Measurements from ENCODE around the gene ITGB3. TPM values are rescaled to one million over a fixed set of nuclear protein-coding genes. Genes with fewer than 3 reads are reported as not detected.

ITGB3 gene
- total and polyA plus RNA-seq, 2 donors from 2014 or later, result 7.1 to 88.8 TPM

DNA sequence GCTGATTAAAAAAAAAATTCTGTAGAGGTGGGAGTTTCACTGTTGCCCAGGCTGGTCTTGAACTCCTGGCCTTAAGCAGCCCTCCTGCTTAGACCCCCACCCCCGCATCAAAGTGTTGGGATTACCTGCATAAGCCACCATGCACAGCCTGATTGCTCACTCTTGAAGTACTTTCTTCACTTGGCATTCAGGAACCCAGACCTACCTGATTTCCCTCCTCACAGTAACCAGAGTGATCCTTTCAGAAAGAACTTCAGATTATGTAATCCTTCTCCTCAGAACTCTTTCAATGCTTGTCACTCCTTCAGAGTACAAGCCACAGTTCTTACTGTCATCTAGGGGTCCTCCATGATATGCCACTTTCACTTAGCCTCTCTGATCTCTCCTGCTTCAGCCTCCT is 71.5 kb downstream of the ITGB3 start:
- no peak for FAIRE-seq
- no peaks in the 10 kb centered on the region for H3K27me3 ChIP-seq (ENCODE audit: control insufficient read depth, insufficient read depth, low read length)
- no peak for DNase-seq
- H3K9ac ChIP-seq (ENCODE audit: low read length in 3 of 3), result no peak overlapping the region
- no peaks in the 10 kb centered on the region for H3K36me3 ChIP-seq (ENCODE audit: control insufficient read depth in 2 of 3, insufficient read depth in 3 of 3, low read length in 3 of 3)
- intact Hi-C loops (cut with DNase I), result no loop called here
- TF ChIP-seq, protein P1, sequence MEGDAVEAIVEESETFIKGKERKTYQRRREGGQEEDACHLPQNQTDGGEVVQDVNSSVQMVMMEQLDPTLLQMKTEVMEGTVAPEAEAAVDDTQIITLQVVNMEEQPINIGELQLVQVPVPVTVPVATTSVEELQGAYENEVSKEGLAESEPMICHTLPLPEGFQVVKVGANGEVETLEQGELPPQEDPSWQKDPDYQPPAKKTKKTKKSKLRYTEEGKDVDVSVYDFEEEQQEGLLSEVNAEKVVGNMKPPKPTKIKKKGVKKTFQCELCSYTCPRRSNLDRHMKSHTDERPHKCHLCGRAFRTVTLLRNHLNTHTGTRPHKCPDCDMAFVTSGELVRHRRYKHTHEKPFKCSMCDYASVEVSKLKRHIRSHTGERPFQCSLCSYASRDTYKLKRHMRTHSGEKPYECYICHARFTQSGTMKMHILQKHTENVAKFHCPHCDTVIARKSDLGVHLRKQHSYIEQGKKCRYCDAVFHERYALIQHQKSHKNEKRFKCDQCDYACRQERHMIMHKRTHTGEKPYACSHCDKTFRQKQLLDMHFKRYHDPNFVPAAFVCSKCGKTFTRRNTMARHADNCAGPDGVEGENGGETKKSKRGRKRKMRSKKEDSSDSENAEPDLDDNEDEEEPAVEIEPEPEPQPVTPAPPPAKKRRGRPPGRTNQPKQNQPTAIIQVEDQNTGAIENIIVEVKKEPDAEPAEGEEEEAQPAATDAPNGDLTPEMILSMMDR (IDR thresholded peaks at IDR 0.05; ENCODE audit: borderline replicate concordance, extremely low read depth, insufficient read depth), result no peak
- H3K4me1 ChIP-seq (ENCODE audit: control insufficient read depth in 2 of 3, insufficient read depth in 2 of 3, low read depth in 1 of 3, low read length in 3 of 3), result no peaks in the 10 kb centered on the region
- no peak overlapping the region for H3K4me3 ChIP-seq (ENCODE audit: low read length in 3 of 3)
- no peaks in the 10 kb centered on the region for H3K9me3 ChIP-seq (ENCODE audit: control insufficient read depth in 2 of 3, insufficient read depth in 1 of 3, low read length in 3 of 3)
- no peak overlapping the region for H3K27ac ChIP-seq (ENCODE audit: low read depth in 2 of 2, low read length in 2 of 2)

DNA sequence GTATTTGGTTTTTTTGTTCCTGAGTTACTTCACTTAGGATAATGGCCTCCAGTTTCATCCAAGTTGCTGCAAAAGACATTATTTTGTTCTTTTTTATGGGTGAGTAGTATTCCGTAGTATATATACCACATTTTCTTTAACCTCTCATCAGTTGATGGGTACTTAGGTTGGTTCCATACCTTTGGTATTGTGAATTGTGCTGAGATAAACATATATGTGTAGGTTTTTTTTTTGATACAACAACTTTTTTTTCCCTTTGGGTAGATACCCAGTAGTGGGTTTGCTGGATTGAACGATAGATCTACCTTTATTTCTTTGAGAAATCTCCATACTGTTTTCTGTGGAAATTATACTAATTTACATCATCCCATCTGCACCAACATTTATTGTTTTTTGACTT is 76.9 kb downstream of the ITGB3 start:
- Histone ChIP-seq H3K4me3 (ENCODE audit: low read length in 3 of 3) (no peak overlapping the region), H3K27ac (ENCODE audit: low read depth in 2 of 2, low read length in 2 of 2) (no peak overlapping the region), H3K4me1 (ENCODE audit: control insufficient read depth in 2 of 3, insufficient read depth in 2 of 3, low read depth in 1 of 3, low read length in 3 of 3) (no peaks in the 10 kb centered on the region), H3K36me3 (ENCODE audit: control insufficient read depth in 2 of 3, insufficient read depth in 3 of 3, low read length in 3 of 3) (no peaks in the 10 kb centered on the region), H3K9ac (ENCODE audit: low read length in 3 of 3) (no peak overlapping the region), H3K27me3 (ENCODE audit: control insufficient read depth, insufficient read depth, low read length) (no peaks in the 10 kb centered on the region), H3K9me3 (ENCODE audit: control insufficient read depth in 2 of 3, insufficient read depth in 1 of 3, low read length in 3 of 3) (no peaks in the 10 kb centered on the region)
- TF ChIP-seq, protein P1 (IDR thresholded peaks at IDR 0.05; ENCODE audit: borderline replicate concordance, extremely low read depth, insufficient read depth), result no peak
- DNase-seq (no peak), FAIRE-seq (no peak)
- intact Hi-C loops (cut with DNase I), result no loop called here

DNA sequence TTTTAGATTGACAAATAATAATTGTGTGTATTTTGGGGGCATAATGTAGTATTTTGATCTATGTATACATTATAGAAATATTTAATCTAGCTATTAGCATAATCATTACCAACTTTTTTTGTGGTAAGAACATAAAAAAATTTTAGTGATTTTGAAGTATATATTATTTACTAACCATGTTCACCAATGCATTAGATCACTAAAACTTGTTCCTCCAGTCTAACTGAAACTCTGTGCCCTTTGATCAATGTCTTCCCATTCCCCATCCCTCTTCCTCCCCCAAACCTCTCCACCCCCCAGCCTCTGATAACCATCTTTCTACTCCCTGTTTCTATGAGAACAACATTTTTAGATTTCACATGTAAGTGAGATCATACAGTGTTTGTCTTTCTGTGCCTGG is 78.7 kb downstream of the ITGB3 start:
- no peak for FAIRE-seq
- H3K4me1 ChIP-seq (ENCODE audit: control insufficient read depth in 2 of 3, insufficient read depth in 2 of 3, low read depth in 1 of 3, low read length in 3 of 3), result no peaks in the 10 kb centered on the region

More for the DNA sequence above, 78.7 kb downstream of the ITGB3 start:
- intact Hi-C loops (cut with DNase I), result no loop called here
- Histone ChIP-seq H3K27ac (ENCODE audit: low read depth in 2 of 2, low read length in 2 of 2) (no peak overlapping the region), H3K27me3 (ENCODE audit: control insufficient read depth, insufficient read depth, low read length) (no peaks in the 10 kb centered on the region), H3K4me3 (ENCODE audit: low read length in 3 of 3) (no peak overlapping the region), H3K9me3 (ENCODE audit: control insufficient read depth in 2 of 3, insufficient read depth in 1 of 3, low read length in 3 of 3) (no peaks in the 10 kb centered on the region), H3K9ac (ENCODE audit: low read length in 3 of 3) (no peak overlapping the region), H3K36me3 (ENCODE audit: control insufficient read depth in 2 of 3, insufficient read depth in 3 of 3, low read length in 3 of 3) (no peaks in the 10 kb centered on the region)
- DNase-seq, result no peak
- TF ChIP-seq, protein P1 (IDR thresholded peaks at IDR 0.05; ENCODE audit: borderline replicate concordance, extremely low read depth, insufficient read depth), result no peak

Data from kidney (tissue), 14 donors.